GM21390 (cell line): ENCODE measurements around the gene SRSF10.
"Not testable (repeated sequence)": the region's sequence is repeated elsewhere in the genome, so short reads cannot be mapped to it uniquely, and the experiment has no call there.

Experiments used
- ATAC-seq: cut with Tn5 transposase; IDR thresholded peaks from one replicate; pipeline ENCODE4 v1.9.1; 2021; ENCODE audit not compliant: unreplicated experiment

SRSF10 gene

DNA sequence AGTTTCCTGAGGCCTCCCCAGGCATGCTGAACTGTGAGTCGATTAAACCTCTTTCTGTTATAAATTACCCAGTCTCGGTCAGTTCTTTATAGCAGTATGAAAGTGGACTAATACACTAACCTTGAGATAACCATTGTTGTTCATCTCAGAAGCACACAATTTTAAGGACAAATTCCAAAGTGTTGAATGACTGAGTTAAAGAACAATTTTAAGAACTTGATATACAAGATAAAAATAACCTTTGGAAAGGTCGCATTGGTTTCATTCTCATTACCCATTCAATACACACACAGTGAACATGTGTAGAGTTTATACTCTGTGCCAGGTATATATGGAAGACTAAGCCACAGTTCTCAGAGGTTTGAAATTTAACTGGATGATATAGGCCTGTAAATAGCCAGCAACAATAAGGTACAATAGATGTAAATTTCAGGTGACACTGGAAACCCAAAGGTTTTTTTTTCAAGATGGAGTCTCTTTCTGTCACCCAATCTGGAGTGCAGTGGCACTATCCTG, 19.1 kb upstream of the SRSF10 start:
- no peak for ATAC-seq

DNA sequence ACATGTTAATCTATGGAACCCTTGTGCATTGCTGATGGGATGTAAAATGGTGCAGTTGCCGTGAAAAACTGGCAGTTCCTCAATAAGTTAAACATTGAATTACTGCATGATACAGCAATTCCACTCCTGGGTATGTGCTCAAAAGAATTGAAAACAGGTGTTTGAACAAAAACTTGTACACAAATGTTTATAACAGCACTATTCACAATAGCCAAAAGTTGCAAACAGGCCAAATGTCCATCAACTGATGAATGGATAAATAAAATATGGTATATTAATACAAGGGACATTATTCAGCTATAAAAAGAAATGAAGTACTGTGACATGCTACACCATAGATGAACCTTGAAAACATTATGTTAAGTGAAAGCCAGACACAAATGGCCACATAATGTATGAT, 17.7 kb upstream of the SRSF10 start:
- no peak for ATAC-seq

DNA sequence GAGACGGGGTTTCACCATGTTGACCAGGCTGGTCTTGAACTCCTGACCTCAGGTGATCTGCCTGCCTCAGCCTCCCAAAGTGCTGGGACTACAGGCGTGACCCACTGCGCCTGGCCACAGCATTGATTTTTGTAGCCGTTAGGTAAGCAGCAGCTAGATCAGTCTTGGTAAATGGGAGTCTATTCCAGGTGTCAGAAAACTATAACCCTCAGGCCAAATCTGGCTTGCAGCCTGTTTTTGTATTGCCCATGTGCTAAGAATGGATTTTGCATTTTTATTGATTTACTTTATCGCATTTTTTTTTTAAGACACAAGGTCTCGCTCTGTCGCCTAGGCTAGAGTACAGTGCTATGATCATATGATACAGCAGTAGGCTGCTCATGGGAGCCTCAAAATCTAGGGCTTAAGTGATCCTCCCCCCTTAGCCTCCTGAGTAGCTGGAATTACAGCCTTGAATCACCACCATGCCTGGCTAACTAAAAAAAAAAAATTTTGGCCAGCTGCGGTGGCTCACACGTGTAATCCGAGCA, 16.6 kb upstream of the SRSF10 start:
- no peak for ATAC-seq

DNA sequence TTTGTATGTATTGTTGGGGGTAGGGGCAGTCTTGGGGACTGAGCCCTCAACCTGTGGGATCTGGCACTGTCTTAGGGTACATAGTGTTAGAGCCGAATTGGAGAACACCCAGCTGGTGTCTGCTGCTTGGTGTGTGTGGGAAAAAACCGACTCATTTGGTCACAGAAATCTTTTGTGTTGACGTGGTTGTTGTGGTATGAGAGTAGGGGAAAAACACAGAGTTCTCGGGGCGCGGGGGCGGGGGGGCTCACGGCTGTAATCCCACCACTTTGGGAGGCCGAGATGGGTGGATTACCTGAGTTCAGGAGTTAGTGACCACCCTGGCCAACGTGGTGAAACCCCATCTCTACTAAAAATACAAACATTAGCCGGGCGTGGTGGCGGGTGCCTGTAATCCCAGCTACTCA, 15.3 kb upstream of the SRSF10 start:
- no peak for ATAC-seq

DNA sequence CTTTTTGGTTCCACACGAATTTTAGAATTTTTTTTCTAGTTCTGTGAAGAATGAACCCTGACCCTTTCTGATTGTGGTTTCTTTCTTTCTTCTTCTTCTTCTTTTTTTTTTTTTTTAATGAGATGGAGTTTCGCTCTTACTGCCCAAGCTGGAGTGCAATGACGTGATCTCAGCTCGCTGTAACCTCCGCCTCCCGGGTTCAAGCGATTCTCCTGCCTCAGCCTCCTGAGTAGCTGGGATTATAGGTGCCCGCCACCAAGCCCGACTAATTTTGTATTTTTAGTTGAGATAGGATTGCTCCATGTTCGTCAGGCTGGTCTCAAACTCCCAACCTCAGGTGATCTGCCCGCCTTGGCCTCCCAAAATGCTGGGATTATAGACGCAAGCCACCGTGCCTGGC, 11.9 kb upstream of the SRSF10 start:
- not testable (repeated sequence) for ATAC-seq

DNA sequence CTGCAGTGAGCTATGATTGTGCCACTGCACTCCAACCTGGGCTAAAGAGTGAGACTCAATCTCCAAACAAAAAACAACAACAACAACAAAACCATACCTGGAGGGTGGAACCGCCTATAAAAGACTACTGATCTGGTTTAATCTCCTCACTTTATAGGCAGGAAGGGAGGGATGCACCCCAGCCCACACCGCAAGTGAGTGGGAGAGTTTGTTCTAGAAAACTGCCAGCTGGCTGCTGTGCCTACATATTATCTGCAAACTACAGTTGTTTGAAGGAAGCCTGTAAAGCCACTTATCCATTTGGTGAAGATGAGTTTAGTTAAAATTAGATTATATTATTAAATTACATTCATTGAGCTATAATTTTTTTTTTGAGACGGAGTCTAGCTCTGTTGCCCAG, 9.1 kb upstream of the SRSF10 start:
- no peak for ATAC-seq

DNA sequence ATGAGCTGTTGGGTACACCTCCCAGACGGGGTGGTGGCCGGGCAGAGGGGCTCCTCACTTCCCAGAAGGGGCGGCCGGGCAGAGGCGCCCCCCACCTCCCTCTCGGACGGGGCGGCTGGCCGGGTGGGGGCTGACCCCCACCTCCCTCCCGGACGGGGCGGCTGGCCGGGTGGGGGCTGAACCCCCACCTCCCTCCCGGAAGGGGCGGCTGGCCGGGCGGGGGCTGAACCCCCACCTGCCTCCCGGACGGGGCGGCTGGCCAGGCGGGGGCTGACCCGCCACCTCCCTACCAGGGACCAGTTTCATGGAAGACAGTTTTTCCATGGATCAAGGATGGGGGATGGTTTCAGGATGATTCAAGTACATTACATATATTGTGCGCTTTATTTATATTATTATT, 6.9 kb upstream of the SRSF10 start:
- ATAC-seq: not testable (repeated sequence)

DNA sequence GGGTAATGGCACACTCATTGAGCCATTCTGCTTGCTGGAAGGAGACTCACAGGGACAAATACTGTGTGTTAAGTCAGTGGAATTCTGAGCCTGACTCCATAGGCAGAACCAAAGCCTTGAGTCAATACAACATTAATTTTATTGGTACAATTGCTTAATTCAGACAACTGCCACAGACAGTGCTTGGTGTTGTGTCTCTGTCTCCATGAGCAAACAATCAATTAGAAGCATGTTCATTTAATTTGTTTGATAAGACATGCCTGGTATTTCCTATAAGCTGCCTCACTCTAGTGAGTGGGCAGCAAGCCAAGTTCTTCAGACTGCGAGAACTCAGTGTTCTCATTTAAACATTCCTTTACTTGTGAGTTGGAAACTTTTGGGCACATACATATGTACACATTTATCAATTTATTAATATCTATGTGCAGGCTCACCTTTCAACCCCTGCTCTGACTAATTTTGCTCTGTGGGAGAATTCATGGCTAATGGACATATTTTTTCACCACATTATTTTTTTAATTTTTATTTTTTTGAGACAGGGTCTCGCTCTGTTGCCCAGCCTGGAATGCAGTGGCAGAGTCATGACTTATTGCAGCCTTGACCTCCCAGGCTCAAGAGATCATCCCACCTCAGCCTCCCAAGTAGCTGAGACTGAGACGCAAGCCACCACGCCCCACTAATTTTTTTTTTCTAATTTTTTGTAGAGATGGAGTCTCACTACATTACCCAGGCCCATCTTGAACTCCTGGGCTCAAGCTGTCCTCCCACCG, 4.5 kb upstream of the SRSF10 start:
- no peak for ATAC-seq

DNA sequence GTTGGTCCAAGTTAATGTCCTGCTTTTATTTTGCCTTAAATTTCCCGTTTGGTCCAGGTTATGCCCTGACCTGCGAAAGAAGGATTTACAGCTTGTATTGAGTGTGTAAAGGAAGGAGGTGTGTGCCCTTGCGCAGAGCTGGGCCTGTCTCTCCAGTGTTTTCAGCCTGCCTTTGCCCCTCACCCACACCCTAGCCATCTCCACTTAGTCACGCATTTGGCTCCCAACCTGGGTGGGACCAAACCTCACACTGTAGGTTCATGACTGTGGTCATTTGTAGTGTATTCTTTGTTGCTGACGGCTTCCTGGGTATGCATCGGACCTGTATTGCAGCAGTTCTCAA, 572 bp upstream of the SRSF10 start:
- no peak for ATAC-seq

DNA sequence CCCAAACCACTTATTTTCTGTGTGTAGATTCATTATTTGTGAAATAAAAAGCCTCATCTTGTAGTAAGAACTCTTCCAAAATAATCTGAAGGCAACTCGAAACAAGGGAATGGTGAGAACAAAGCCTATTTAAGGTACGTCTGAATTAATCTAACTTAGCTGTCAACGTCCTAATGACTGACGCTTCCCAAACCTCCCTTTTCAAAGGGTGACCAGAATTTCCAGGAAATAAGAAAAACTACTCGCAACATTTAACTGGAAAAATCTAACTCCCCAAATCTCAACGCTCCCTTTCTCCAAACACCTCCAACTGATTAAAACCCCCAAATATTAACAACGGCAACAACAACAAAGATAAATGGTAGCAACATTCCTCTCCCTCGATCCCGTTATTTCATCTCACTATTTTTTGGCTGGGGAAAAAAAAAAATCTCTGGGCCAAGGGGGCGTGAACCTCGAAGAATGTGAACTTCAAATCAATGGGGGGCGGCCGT, 693 bp downstream of the SRSF10 start:
- no peak for ATAC-seq

DNA sequence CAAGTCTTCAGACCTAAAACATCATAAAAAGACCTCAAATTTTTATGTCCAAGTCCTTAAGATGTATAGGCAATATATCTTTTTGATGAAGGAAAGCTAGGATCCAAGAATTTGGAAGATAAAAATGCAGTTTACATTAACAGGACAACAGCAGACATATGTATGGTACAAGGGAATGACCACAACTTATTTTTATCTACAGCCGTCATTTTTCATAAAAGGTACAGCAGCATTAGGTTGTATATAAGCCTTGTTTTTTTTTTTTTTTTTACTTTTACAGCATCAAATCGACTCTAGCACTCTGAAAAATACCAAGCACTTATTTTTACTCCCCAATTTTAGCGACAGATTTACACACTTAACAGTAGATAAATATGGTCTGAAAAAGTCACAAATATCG, 1.3 kb downstream of the SRSF10 start:
- ATAC-seq: no peak

DNA sequence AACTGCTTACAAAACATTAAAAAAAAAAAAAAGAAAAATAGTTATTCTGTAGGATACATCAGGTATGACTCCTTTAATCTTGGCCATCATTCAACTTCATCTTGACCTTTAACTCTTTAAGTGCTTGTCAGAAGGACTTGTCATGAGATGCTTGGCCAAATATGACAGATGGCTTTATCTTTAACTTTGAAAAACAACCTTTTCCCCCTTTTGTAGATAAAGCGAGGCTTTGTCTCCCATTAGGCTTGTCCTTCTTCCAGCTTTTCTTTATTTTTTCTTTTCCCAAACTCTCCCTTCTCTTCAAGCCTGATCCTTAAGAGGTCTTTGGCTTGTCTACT, 2.3 kb downstream of the SRSF10 start:
- ATAC-seq: no peak

DNA sequence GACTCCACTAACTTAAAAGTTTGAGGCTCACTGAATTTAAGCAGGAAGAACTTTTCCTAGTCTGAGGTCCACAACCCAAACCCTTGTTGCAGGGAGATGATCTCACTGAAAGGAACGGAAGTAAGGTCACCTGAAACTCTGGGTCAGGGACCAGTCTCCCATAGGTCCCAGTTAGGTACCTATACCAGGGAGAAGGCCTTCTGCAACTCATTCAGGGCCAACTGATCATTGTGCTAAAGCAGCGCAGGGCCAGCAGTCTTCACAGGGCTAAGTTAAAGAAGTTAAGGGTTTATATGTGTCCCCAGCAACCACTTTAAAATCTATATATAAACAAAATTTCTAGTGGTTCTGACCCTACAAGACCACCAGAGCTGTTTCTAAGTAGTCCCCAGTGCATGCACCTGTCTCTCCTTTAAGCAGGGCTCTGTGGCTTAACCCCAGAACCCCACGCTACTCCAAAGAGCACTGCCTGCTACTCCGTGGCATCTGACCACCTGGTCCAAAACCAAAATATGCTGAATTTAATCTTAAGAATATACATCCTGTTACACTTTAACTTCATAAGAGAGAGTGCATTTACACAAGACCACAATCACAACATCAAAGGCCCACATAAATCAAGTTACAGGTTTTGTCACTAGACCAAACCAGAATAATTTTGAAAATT, 2.8 kb downstream of the SRSF10 start:
- ATAC-seq: no peak

DNA sequence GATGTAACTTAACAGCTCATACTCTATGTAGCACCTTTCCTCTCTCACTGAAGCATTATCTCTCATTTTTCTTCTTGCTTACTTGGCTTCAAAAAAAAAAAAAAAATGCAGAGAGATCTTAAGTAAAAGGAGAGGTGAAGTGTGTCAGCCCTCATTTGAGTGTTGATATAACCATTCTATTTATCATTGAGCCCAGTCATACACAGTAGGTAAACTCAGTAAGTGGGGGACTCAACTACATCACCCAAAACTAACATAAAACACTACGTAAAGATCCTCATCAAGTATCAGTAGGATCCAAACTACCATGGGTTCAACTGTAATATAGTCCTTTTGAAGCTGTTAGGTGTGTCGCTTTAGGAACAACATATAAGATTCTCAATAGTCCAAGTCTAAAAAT, 12.3 kb downstream of the SRSF10 start:
- no peak for ATAC-seq

DNA sequence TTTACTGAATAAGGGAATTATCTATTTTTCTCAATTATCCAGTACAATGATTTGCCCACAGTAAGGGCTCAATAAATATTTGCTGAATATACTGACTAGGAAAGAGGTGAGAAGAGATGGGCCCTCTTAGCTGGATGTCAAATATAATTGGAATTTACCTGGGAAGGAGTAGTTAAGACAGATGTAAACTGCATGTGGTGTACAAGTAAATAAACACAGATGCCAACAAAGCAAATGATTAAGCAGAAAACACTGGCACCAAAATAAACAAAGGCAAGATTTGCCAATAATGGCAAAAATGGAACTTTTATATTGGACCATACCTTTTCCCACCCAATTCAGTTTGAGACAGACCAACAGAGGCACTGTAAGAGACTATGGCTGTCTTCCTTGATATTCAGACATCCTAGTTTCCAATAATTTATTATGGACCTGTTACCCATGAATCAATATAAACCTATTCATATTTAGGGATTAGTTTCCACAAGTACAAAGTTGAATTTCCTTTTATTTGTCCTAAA, 13.1 kb downstream of the SRSF10 start:
- ATAC-seq: no peak

DNA sequence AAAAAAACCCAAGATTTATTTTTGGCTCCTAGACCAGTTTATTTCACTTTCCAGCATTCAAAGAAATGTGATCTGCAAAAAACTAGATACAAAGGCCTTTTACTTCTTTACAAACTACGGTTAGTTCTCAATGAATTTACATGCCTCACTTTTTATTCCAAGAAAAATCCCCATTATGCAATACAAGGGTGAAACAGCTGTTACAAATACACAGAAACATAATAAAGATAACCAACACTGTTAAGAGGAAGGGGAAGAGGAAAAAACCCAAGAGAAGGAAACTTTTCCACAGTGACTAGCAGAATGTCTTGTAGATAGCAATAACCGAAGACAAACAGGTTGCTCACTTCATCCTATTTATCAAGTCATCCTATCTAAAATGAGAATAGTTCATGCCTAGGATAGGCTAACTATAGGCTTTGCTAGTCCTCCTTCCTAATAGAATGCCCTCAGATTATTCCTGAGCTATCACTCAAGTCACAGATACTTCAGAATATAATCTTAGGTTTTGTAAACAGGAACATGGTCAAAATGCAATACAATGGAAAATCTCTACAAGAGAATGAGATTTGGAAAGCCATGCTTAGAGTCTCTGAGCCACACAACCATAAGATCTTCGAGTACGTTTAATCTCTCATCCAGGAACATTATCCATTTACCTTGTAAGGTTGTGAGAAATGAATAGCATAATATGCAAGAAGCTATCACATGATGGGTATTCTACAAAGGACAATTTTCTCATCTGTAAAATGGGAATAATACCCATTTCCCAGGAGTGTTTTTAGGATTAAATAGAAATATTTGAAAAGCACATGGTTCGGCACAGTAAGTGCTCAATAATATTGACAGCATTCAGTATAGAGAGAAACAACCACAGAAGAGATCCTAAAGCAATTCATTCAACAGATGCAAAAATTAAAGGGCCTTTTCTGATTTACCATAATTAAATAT, 15.1 kb downstream of the SRSF10 start:
- no peak for ATAC-seq

DNA sequence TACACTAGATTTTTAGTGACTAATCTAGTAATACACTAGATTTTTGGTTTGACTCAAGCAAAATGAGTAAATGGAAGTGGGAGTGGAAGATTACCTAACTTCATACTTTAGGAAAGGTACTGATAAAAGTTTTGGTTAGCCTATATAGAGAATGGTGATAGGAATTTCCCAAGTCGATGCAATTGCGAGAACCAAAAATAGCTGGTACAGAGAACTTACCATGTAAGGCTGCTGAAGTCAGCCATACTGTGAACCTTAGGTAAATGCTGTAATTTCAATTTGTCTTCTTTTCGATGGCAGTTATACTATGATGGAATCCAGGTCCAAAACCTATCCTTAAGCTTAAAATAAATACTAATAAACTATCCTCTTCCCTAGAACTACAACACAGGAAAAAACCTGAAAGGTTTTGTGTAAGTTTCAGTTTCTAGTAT, 15.9 kb downstream of the SRSF10 start:
- no peak for ATAC-seq

DNA sequence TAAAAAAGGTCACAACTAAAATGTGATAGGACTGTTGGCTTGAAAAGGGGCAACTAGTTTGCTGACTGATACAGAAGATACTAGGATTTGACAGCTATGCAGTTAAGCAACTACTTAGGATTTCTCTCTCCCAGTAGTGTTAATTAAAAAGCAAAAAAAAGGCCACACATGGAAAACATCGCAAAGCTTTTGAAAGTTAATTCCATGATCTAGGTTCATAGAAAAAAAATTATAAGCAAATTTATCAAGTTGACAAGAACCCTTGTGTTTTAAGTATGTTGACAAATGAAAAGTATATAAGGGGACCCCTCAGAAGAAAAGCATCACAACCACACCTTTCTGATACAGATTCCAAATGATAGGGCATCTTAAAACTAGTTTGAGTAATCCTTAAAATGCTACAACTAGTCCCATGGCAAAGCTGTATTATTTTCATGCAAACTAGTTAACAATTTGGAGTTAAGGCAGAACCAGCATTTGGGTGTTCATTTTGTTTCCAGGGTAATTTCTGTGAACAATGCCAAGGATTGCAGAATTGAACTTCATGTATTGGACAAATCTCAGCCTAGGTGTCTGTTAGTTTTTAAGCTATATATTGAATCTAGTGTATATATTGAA, 16.4 kb downstream of the SRSF10 start:
- ATAC-seq: no peak

DNA sequence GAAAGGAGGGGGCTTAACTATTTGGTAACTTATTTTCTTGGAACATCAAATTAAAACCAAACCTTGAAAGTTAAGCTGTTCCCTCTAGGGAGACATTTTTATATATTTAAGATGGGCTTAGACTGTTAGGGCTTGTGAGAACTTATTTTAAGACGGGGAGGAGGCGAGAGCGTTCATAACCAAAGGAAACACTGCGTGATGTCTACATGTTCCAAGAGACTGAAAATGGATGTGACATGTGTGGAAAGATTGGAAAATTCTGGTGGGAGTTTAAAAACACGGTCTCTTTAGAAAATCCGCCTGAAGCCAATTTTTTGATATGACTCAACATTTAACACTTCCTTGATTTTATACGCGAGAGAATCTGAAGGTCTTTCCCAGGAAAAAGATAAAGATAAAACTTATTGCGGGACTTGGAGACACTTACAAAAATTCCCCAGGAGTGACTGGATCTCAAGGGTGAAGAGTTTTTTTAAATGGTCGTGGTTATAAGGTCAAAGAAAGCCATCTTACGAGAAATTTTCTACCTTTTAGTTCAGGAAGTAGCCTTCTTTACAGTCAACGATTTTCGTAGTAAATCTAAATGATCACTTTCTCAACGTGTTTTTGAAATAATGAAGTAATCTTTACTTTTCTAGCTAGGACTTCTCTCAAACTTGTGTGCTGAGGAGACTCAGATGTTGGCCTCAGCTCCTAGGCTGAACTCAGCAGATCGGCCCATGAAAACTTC, 19.7 kb downstream of the SRSF10 start:
- no peak for ATAC-seq
